Measurements from ENCODE around the gene CD38.

Gene CD38

DNA sequence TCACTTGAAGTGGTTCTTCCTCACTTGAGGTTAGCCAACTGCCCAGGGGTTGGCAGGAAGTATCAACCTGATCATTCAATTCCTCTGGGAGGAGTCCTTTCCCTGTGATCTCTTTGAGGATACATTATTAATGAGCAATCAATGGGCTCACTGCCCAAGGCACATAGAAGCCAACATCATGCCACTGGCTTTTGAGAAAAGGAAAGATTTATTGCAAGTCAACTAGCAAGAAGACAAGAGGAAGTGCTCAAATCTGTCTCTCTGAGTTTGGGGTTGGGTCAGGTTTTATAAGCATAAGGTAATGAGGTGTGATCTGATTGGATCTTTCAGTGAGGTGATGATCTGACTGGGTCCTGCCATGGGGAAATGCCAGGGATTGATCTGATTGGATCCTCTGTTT, 120.8 kb downstream of the CD38 start:
- DNase-seq (ENCODE audit: low spot score): no peak
- TF ChIP-seq, protein P1, sequence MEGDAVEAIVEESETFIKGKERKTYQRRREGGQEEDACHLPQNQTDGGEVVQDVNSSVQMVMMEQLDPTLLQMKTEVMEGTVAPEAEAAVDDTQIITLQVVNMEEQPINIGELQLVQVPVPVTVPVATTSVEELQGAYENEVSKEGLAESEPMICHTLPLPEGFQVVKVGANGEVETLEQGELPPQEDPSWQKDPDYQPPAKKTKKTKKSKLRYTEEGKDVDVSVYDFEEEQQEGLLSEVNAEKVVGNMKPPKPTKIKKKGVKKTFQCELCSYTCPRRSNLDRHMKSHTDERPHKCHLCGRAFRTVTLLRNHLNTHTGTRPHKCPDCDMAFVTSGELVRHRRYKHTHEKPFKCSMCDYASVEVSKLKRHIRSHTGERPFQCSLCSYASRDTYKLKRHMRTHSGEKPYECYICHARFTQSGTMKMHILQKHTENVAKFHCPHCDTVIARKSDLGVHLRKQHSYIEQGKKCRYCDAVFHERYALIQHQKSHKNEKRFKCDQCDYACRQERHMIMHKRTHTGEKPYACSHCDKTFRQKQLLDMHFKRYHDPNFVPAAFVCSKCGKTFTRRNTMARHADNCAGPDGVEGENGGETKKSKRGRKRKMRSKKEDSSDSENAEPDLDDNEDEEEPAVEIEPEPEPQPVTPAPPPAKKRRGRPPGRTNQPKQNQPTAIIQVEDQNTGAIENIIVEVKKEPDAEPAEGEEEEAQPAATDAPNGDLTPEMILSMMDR (IDR thresholded peaks at IDR 0.05): no peak
- no peak overlapping the region for H3K4me3 ChIP-seq
- no peak overlapping the region for H3K27ac ChIP-seq

GRCh38 chr4:15899511-15899910, 121.4 kb downstream of the CD38 start:
- Histone ChIP-seq H3K27ac (no peak overlapping the region), H3K4me3 (no peak overlapping the region)
- TF ChIP-seq, protein P1 (IDR thresholded peaks at IDR 0.05): no peak
- DNase-seq (ENCODE audit: low spot score): no peak

DNA sequence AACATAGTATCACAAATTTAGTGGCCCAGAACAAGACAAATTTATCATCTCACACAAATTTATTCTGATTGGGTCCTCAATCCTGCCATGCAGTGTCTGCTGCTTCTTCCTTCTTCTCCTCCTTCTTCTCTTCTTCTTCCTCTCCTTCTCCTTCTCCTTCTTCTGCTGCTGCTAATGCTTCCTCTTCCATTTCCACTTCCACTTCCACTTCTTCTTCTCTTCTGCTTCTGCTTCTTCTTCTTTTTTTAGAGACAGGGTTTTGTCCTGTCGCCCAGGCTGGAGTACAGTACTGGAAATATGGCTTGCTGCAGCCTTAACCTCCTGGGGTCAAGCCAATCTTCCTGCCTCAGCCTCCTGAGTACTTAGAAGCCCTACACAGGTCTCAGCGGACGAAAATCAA, 122.9 kb downstream of the CD38 start:
- DNase-seq (ENCODE audit: low spot score): no peak
- TF ChIP-seq, protein P1 (IDR thresholded peaks at IDR 0.05): no peak
- Histone ChIP-seq H3K27ac (no peak overlapping the region), H3K4me3 (no peak overlapping the region)

DNA sequence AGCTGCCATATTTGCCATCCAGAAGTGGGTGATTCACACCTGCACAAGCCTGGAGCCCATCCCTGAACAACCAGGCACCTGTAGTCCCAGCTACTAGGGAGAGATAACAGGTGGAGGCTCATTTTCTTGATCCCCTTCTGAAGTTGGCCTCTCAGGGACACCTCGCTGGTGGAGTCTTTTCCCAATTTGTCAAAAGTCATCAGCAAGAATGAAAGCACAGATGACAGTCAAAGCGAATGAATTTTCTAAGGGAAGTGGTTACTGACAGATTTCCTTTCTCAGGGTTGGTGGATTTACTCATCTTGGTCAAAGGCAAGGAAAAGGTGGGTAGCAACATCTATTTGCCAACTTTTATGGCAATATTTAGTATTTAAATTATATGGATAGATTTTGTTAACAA, 123.9 kb downstream of the CD38 start:
- TF ChIP-seq, protein P1 (IDR thresholded peaks at IDR 0.05): no peak
- no peak for DNase-seq (ENCODE audit: low spot score)
- no peak overlapping the region for H3K4me3 ChIP-seq
- no peak overlapping the region for H3K27ac ChIP-seq

DNA sequence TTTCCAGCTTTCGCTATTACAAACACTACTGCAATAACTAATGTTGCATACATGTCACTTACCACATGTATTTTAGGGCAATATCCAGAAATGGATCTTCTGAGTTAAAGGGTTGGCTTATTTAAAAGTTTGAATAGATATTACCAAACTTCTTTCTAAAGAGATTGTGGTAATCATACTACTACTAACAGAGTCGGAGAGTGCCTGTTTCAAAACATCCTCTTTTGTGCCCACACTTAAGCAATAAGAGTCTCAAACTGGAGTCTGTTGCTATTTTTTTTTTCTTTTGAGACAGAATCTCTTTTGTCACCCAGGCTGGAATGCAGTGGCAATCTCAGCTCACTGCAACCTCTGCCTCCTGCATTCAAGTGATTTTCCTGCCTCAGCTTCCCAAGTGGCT, 124.6 kb downstream of the CD38 start:
- H3K27ac ChIP-seq: no peak overlapping the region
- TF ChIP-seq, protein P1 (IDR thresholded peaks at IDR 0.05): no peak
- DNase-seq (ENCODE audit: low spot score): no peak
- H3K4me3 ChIP-seq: no peak overlapping the region
